Measurements from ENCODE around the gene IQCN.

The IQCN gene

DNA sequence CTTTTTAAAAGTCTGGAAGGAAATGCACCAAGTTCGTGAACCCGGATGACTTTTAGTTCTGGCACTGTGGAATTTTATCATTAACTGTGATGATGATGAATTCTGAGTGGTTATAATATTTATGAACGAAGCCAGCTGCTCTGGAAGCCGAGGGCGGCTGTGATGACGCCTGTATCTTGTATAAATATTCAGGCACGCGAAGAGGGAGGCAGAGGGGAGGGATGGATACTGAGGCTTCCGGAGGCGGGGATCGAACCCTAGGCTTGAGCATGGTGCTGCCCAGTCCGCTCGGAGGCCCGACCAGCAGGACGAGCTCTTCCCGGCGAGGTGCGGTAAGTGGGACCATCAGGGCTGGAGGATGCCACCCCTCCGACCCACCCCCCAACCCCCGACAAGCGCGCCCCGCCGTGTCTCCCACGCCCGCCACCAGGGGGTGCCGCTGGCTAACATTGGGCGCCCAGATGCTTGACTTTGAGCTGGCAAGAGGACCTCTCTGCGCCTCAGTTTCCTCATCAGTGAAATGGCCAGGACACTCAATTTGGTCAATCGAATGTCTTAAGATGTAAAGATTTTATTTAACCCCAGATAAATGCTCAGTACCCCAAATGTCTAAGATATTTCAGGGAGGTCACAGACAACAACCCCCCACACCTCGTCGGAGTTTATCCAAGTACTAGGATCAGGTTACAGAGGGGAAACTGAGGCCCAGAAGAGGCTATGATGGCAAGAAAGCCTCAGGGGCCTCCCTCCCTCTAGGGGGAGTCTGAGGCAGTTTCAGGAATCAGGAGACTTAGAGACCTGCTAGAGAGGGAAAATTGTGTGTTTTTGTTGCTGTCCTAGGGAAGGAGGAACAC lies 65.9 kb downstream of the IQCN start:
- DNase-seq: no peak

Measured in right kidney (tissue), 1 donor.